Tibial artery (tissue), 4 donors: ENCODE measurements around the gene TENM3.

Experiments used
- DNase-seq, 2 donors: peaks; one replicate each; pipeline ENCODE4 v3.0.0-alpha.2; 2019
- H3K27ac ChIP-seq, 2 donors: fragments of 200-600 bp; sonication (generic) in 1 of 2; 1 replicate in 1 of 2; 2 replicates in 1 of 2; pipeline ENCODE4 v1.5.1; 2018 to 2019; ENCODE audit warnings: mild to moderate bottlenecking in 1 of 2
- H3K27me3 ChIP-seq, 2 donors: fragments of 200-600 bp; sonication (generic) in 1 of 2; one replicate each; pipeline versions ENCODE4 v1.5.1 to v1.6.0; 2016 to 2019
- H3K36me3 ChIP-seq, 3 donors: fragments of 200-600 bp; sonication (generic) in 2 of 3; one replicate each; pipeline ENCODE4 v1.5.1; 2016 to 2019; ENCODE audit warnings: mild to moderate bottlenecking in 2 of 3
- H3K4me1 ChIP-seq, 4 donors: fragments of 200-600 bp; sonication (generic) in 2 of 4; 1 replicate in 3 of 4; 2 replicates in 1 of 4; pipeline ENCODE4 v1.5.1; 2016 to 2019
- H3K4me3 ChIP-seq, 2 donors: fragments of 200-600 bp; sonication (generic) in 1 of 2; 1 replicate in 1 of 2; 2 replicates in 1 of 2; pipeline ENCODE4 v1.5.1; 2018 to 2019; ENCODE audit warnings: mild to moderate bottlenecking in 2 of 2
- H3K9me3 ChIP-seq, 3 donors: fragments of 200-600 bp; sonication (generic) in 1 of 3; one replicate each; pipeline ENCODE4 v1.5.1; 2016 to 2019
- CTCF ChIP-seq, 2 experiments: fragments of 200-600 bp in 1 of 2; fragments of 450-650 bp in 1 of 2; IDR thresholded peaks; one replicate each; pipeline ENCODE4 v1.5.1; 2017 to 2019; ENCODE audit warnings: antibody characterized with exemption in 2 of 2, mild to moderate bottlenecking in 1 of 2, moderate library complexity in 1 of 2
- intact Hi-C: fragments of 100-400 bp; cut with DNase I; formaldehyde crosslinking; loops from one replicate; pipeline ENCODE4 v1.15.0; 2023; ENCODE audit warnings: low total_unique reads

The TENM3 gene

DNA sequence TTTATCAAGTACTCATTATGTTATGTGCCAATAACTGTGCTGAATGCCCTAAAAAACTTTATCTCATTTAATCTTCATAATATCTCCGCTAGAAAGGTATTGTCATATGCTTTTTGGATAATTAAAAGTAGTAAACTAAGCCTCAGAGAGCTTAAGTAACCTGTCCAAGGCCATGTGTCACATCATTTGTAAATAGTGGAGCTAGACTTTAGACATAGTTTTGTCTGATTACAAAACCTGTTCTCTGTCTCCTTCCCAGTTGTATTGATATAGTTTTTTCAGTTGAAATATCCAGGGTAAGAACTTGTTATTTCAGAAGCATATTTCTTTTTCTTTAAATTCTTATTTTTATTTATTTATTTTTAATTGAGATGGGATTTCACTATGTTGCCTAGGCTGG is 66.7 kb downstream of the TENM3 start:
- DNase-seq = no peak
- intact Hi-C loops = no loop called here
- no peak for TF ChIP-seq CTCF (IDR thresholded peaks at IDR 0.05)

DNA sequence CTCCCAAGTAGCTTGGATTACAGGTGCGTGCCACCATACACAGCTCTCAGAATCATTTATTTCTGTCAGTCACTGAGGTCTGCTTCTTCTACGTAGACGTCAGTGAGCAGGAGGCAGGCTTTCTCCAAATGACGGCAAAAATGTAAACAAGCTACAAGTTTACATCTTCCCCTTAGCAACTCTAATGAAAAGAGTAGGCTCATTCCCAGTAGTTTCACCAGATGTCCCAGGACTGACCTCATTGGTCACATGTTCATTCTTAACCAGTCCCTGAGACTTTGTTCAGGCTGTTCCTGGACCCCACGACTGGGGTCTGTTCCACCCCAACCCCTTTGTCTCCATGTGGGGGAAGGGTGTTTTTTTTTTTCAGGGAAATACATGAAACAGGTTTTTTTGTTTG is 67.1 kb downstream of the TENM3 start:
- H3K4me3 ChIP-seq = no peak overlapping the region
- H3K27me3 ChIP-seq = no peaks in the 10 kb centered on the region
- TF ChIP-seq CTCF (IDR thresholded peaks at IDR 0.05) = no peak
- DNase-seq = no peak
- intact Hi-C loops = no loop called here
- peaks cover 0 to 17% (median 17%) of the 10 kb centered on the region in 3 donors for H3K9me3 ChIP-seq
- H3K4me1 ChIP-seq = no peaks in the 10 kb centered on the region
- no peak overlapping the region for H3K27ac ChIP-seq
- no peaks in the 10 kb centered on the region for H3K36me3 ChIP-seq

More for the DNA sequence above, 66.7 kb downstream of the TENM3 start:
- no peak overlapping the region for H3K4me3 ChIP-seq
- no peaks in the 10 kb centered on the region for H3K27me3 ChIP-seq
- H3K36me3 ChIP-seq = no peaks in the 10 kb centered on the region
- H3K4me1 ChIP-seq = no peaks in the 10 kb centered on the region
- H3K9me3 ChIP-seq = peaks cover 0 to 15% (median 13%) of the 10 kb centered on the region in 3 donors
- no peak overlapping the region for H3K27ac ChIP-seq

- TF ChIP-seq CTCF (IDR thresholded peaks at IDR 0.05) = no peak
- Histone ChIP-seq H3K27me3 (no peaks in the 10 kb centered on the region), H3K9me3 (peaks cover 2 to 24% (median 17%) of the 10 kb centered on the region in 3 donors), H3K4me1 (no peaks in the 10 kb centered on the region), H3K27ac (no peak overlapping the region), H3K36me3 (no peaks in the 10 kb centered on the region), H3K4me3 (no peak overlapping the region)
- intact Hi-C loops = no loop called here
- no peak for DNase-seq
These were observed 67.8 kb downstream of the TENM3 start for GRCh38 chr4:182310962-182311361.

DNA sequence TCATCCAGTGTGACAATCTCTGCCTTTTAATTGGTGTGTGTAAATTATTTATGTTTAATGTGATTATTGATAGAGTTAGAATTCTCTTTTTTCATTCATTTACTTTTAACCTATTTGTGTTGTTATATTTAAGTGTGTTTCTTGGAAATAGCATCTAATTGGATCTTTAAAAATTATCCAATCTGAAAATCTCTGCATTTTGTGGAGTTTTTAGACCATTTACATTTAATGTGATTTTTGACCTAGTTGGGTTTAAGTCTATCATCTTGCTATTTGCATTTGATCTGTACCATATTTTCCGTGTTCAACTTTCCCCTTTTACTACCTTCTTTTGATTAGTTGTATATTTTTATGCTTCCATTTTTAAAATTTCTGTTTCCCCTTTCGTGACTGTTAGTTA is 71.3 kb downstream of the TENM3 start:
- no peak for TF ChIP-seq CTCF (IDR thresholded peaks at IDR 0.05)
- Histone ChIP-seq H3K27ac (no peak overlapping the region), H3K27me3 (no peaks in the 10 kb centered on the region), H3K4me3 (no peak overlapping the region), H3K9me3 (peaks cover 6 to 24% (median 17%) of the 10 kb centered on the region in 3 donors), H3K36me3 (no peaks in the 10 kb centered on the region), H3K4me1 (no peaks in the 10 kb centered on the region)
- intact Hi-C loops = no loop called here
- DNase-seq = no peak

DNA sequence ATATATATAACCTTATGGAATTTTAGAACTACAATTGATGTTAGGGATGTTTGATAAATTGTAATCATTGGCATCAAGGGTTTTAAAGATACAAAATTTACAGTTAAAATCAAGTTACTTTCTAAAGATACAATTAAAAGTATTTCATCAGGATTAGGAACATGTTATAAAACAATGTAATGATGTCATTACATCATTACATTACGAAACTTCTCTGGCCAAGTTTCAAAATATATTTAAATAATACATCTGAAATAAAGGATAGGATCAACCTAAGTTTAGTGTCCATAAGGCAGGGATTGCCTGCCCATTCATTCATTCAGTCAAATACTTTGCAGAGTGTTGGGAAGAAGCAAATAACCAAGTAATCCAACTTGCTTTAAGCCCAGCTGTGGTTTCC is 75.1 kb downstream of the TENM3 start:
- no peaks in the 10 kb centered on the region for H3K27me3 ChIP-seq
- DNase-seq = no peak
- TF ChIP-seq CTCF (IDR thresholded peaks at IDR 0.05) = no peak
- H3K4me1 ChIP-seq = no peaks in the 10 kb centered on the region
- H3K9me3 ChIP-seq = peaks cover 6 to 24% (median 16%) of the 10 kb centered on the region in 3 donors
- H3K36me3 ChIP-seq = no peaks in the 10 kb centered on the region
- no peak overlapping the region for H3K4me3 ChIP-seq
- H3K27ac ChIP-seq = no peak overlapping the region
- intact Hi-C loops = no loop called here

DNA sequence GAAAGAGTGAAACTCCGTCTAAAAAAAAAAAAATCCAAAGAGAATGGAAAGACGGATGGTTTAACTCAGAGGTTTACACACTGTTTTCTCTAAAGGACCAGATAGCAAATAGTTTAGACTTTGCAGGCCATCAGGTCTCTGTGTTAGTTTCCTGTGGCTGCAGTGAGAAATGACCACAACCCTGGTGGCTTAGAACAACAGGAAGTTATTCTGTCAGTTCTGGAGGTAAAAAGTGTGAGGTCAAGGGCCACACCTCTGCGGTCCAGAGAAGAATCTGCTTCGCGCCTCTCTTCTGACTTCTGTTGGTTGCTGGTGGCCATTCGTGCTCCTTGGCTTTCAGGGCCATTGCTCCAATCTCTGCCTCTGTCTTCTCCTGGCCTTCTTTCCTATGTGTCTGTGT is 76.9 kb downstream of the TENM3 start:
- H3K4me1 ChIP-seq = no peaks in the 10 kb centered on the region
- peaks cover 0 to 9% (median 6%) of the 10 kb centered on the region in 3 donors for H3K9me3 ChIP-seq
- H3K27ac ChIP-seq = no peak overlapping the region
- DNase-seq = no peak
- H3K27me3 ChIP-seq = no peaks in the 10 kb centered on the region
- intact Hi-C loops = no loop called here
- no peak overlapping the region for H3K4me3 ChIP-seq
- TF ChIP-seq CTCF (IDR thresholded peaks at IDR 0.05) = no peak
- H3K36me3 ChIP-seq = no peaks in the 10 kb centered on the region
